IMR-90 (cell line): ENCODE data around the gene BCAS3. TPM values are rescaled to one million over a fixed set of nuclear protein-coding genes. Genes with fewer than 3 reads are reported as not detected.

Source experiments
- ATAC-seq: fragments of 200-7000 bp; cut with Tn5 transposase; 2 replicates; pipeline ENCODE4 v1.9.1; 2020; ENCODE audit warnings: low read depth, mild to moderate bottlenecking, moderate library complexity
- BruUV-seq: library from RNA; stranded (reverse); fragments of 400-500 nt; replicated peaks from 2 replicates; lab custom pipeline; 2021; lab: Mats Ljungman, UMichigan
- CTCF ChIA-PET: fragments of 300-600 bp; formaldehyde crosslinking; extraction: SDS; loops from one replicate; lab custom pipeline; 2021; ENCODE audit warnings: antibody characterized with exemption; lab: Yijun Ruan, JAX
- POLR2A ChIA-PET: fragments of 300-600 bp; sonication (Branson Sonifier 250); formaldehyde crosslinking; loops from one replicate; lab custom pipeline; 2022; ENCODE audit warnings: antibody characterized with exemption; ENCODE audit not compliant: unreplicated experiment; lab: Charles Lee
- DNase-seq: peaks from one replicate; pipeline ENCODE4 v3.0.0; 2013
- H2AFZ ChIP-seq: replicated peaks from 2 replicates; pipeline ENCODE3; 2013; ENCODE audit warnings: low read length, mild to moderate bottlenecking; ENCODE audit not compliant: poor library complexity
- H2AK5ac ChIP-seq: 2 replicates; pipeline ENCODE4 v1.6.1; 2013; ENCODE audit warnings: low read depth, low read length, inconsistent platforms
- H2AK9ac ChIP-seq: replicated peaks from 2 replicates; pipeline ENCODE3; 2013; ENCODE audit warnings: mild to moderate bottlenecking, low read depth, low read length, moderate library complexity; ENCODE audit not compliant: poor library complexity
- H2BK120ac ChIP-seq: 2 replicates; pipeline ENCODE4 v1.6.1; 2013; ENCODE audit warnings: low read depth, low read length, inconsistent platforms
- H2BK15ac ChIP-seq: 3 replicates; pipeline ENCODE4 v1.6.1; 2013; ENCODE audit warnings: low read depth, low read length, inconsistent platforms
- H2BK20ac ChIP-seq: 2 replicates; pipeline ENCODE4 v1.6.1; 2013; ENCODE audit warnings: low read depth, mild to moderate bottlenecking, inconsistent platforms, low read length, moderate library complexity
- H2BK5ac ChIP-seq: 2 replicates; pipeline ENCODE4 v1.6.1; 2013; ENCODE audit warnings: mild to moderate bottlenecking, low read depth, low read length, inconsistent platforms; ENCODE audit not compliant: poor library complexity, severe bottlenecking
- H3K14ac ChIP-seq: replicated peaks from 2 replicates; pipeline ENCODE4 v1.6.1; 2013; ENCODE audit warnings: low read depth, low read length, inconsistent platforms
- H3K18ac ChIP-seq: 2 replicates; pipeline ENCODE4 v1.6.1; 2013; ENCODE audit warnings: low read depth, low read length, control low read depth
- H3K23ac ChIP-seq: 2 replicates; pipeline ENCODE4 v1.6.1; 2013; ENCODE audit warnings: low read depth, low read length, inconsistent platforms
- H3K27ac ChIP-seq: 2 replicates; pipeline ENCODE4 v1.5.1; 2013; ENCODE audit warnings: mild to moderate bottlenecking, control low read depth, low read length; ENCODE audit not compliant: insufficient read depth
- H3K27me3 ChIP-seq: 2 replicates; pipeline ENCODE4 v1.6.1; 2013; ENCODE audit warnings: low read length; ENCODE audit not compliant: control insufficient read depth, insufficient read depth
- H3K36me3 ChIP-seq: 2 replicates; pipeline ENCODE4 v1.6.1; 2013; ENCODE audit warnings: low read length, mixed read lengths; ENCODE audit not compliant: control insufficient read depth, insufficient read depth
- H3K4ac ChIP-seq: 2 replicates; pipeline ENCODE4 v1.6.1; 2013; ENCODE audit warnings: low read depth, low read length, inconsistent platforms
- H3K4me1 ChIP-seq: 2 replicates; pipeline ENCODE4 v1.6.1; 2013; ENCODE audit warnings: low read length, mixed read lengths; ENCODE audit not compliant: control insufficient read depth, insufficient read depth
- H3K4me2 ChIP-seq: 2 replicates; pipeline ENCODE4 v1.6.1; 2013; ENCODE audit warnings: low read depth, mild to moderate bottlenecking, control low read depth, low read length, moderate library complexity
- H3K4me3 ChIP-seq: 2 replicates; pipeline ENCODE4 v1.5.1; 2013; ENCODE audit warnings: low read depth, mild to moderate bottlenecking, control low read depth, low read length, moderate library complexity; ENCODE audit not compliant: insufficient read depth
- H3K56ac ChIP-seq: 2 replicates; pipeline ENCODE4 v1.6.1; 2013; ENCODE audit warnings: low read length, inconsistent platforms; ENCODE audit not compliant: insufficient read depth; ENCODE audit errors: extremely low read depth
- H3K79me1 ChIP-seq, 2 experiments: 2 replicates each; pipeline ENCODE4 v1.6.1; 2013; ENCODE audit warnings: low read length in 2 of 2, inconsistent platforms in 1 of 2, low read depth in 1 of 2
- H3K9ac ChIP-seq: 2 replicates; pipeline ENCODE4 v1.6.1; 2013; ENCODE audit warnings: low read depth, low read length, control low read depth
- H3K9me1 ChIP-seq: 2 replicates; pipeline ENCODE4 v1.6.1; 2013; ENCODE audit warnings: low read length, inconsistent platforms; ENCODE audit not compliant: insufficient read depth
- H3K9me3 ChIP-seq: 2 replicates; pipeline ENCODE4 v1.6.1; 2013; ENCODE audit warnings: low read length; ENCODE audit not compliant: control insufficient read depth, insufficient read depth
- H4K20me1 ChIP-seq: 2 replicates; pipeline ENCODE4 v1.6.1; 2013; ENCODE audit warnings: low read length, inconsistent platforms; ENCODE audit not compliant: insufficient read depth
- H4K5ac ChIP-seq: 2 replicates; pipeline ENCODE4 v1.6.1; 2013; ENCODE audit warnings: mild to moderate bottlenecking, low read depth, low read length, control low read depth
- H4K8ac ChIP-seq, 2 experiments: 2 replicates each; pipeline ENCODE4 v1.6.1; 2013; ENCODE audit warnings: low read depth in 2 of 2, low read length in 2 of 2, control low read depth in 1 of 2, inconsistent platforms in 1 of 2
- H4K91ac ChIP-seq: 2 replicates; pipeline ENCODE4 v1.6.1; 2013; ENCODE audit warnings: low read depth, low read length, inconsistent platforms; ENCODE audit not compliant: insufficient read depth
- MAZ ChIP-seq: IDR thresholded peaks from 2 replicates; pipeline ENCODE4 v1.6.1; 2012; ENCODE audit warnings: low read depth, mild to moderate bottlenecking, low read length, improper control_type of control experiment, moderate library complexity, borderline replicate concordance
- WGBS, 2 experiments: methylation state at CpG; one replicate each; pipeline versions ENCODE4 v1.1.5 to v1.1.7; 2013; ENCODE audit warnings: missing lambda C conversion rate in 2 of 2; ENCODE audit not compliant: insufficient read length in 1 of 2; ENCODE audit errors: extremely low coverage in 2 of 2; 5-methylcytosine and 5-hydroxymethylcytosine counted together
- dilution Hi-C: fragments of 300-500 bp; cut with HindIII; formaldehyde crosslinking; loops from one replicate; pipeline ENCODE4 v1.14.3; 2018; ENCODE audit warnings: low sequenced_read_pairs; ENCODE audit not compliant: unreplicated experiment
- in situ Hi-C: fragments of 300-500 bp; cut with MboI; formaldehyde crosslinking; loops from 3 replicates; pipeline ENCODE4 v1.14.3; 2019; ENCODE audit warnings: low sequenced_read_pairs, inconsistent platforms, mixed read lengths
- intact Hi-C: fragments of 100-400 bp; cut with micrococcal nuclease; formaldehyde crosslinking; loops from 2 replicates; pipeline ENCODE4 v1.10.0; 2022
- polyA plus RNA-seq, 3 experiments: library from polyadenylated mRNA; depleted of rRNA; stranded (reverse); fragments of >200 nt; gene quantifications; 2 replicates each; pipeline ENCODE4 v1.2.3, GENCODE V29; 2012; ENCODE audit warnings: low replicate concordance in 1 of 3
- total RNA-seq: library from RNA; depleted of rRNA; stranded (reverse); fragments of >200 nt; gene quantifications from 2 replicates; pipeline ENCODE4 v1.2.3, GENCODE V29; 2012

The BCAS3 gene
- total and polyA plus RNA-seq, 2 of the 4 experiments (the other 2 are of a cell fraction), result 6.3 to 27.1 TPM

DNA sequence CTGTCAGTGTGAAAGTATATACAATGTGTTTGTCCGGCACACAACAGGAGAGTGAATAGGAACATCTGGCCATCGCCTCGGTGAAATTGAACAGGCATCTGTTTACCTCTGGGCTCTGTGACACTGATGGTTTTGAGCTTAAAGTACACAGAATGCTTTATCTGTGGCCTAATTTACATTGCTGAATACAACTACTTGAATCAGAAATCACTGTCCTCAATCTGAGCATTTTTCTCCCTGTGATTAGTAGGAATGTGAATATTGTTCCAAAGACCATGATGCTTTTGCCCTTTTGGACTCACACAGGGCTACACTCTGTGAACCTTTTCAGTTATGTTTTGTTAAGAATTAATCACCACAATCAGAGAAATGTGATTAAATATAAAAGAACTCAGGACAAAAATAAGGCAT lies 399.0 kb downstream of the BCAS3 start:
- no peaks in the 10 kb centered on the region for H3K27me3 ChIP-seq
- H3K9ac ChIP-seq, result no peak overlapping the region
- no peaks in the 10 kb centered on the region for H3K79me1 ChIP-seq
- BruUV-seq, result no TSS peak
- H4K91ac ChIP-seq, result peak overlapping the region; percentile 4; the same call in 1 of the 2 replicates
- H2AK5ac ChIP-seq, result no peak overlapping the region
- H3K4ac ChIP-seq, result no peak overlapping the region
- peak overlapping the region; percentile 29; the same call in 1 of the 2 replicates for H2BK20ac ChIP-seq
- peaks cover 4% of the 10 kb centered on the region for H3K4me1 ChIP-seq
- H3K9me1 ChIP-seq, result no peaks in the 10 kb centered on the region
- H3K23ac ChIP-seq, result no peak overlapping the region
- H3K4me2 ChIP-seq, result peak overlapping the region; percentile 34; the same call in 1 of the 2 replicates
- H3K36me3 ChIP-seq, result no peaks in the 10 kb centered on the region
- intact Hi-C loops (no loop called here), dilution Hi-C loops (no loop called here), in situ Hi-C loops (no loop called here)
- no peak overlapping the region for H2AFZ ChIP-seq
- TF ChIP-seq MAZ, result no peak
- H4K5ac ChIP-seq, result no peak overlapping the region
- no peak overlapping the region for H2AK9ac ChIP-seq
- no peaks in the 10 kb centered on the region for H3K9me3 ChIP-seq
- DNase-seq, result peak; percentile 32
- CTCF ChIA-PET, result no interaction called here
- POLR2A ChIA-PET, result no interaction called here
- no peak overlapping the region for H3K27ac ChIP-seq
- H4K8ac ChIP-seq, result peak overlapping the region in 1 of 2 experiments; percentile 4; a peak in 2 of 4 replicates
- H3K4me3 ChIP-seq, result no peak overlapping the region
- H3K14ac ChIP-seq, result no peak overlapping the region
- H3K56ac ChIP-seq, result no peak overlapping the region
- peak overlapping the region; percentile 42; the same call in 1 of the 2 replicates for H3K18ac ChIP-seq
- H2BK15ac ChIP-seq, result no peak overlapping the region
- H2BK5ac ChIP-seq, result no peak overlapping the region
- ATAC-seq, result peak; percentile 74
- no peaks in the 10 kb centered on the region for H4K20me1 ChIP-seq
- no CpG with 5 or more reads among the region's 3 CpGs for WGBS, 2 experiments
- H2BK120ac ChIP-seq, result no peak overlapping the region
